HFFc6 (cell line): ENCODE results near the gene ALDH16A1. TPM values are rescaled to one million over a fixed set of nuclear protein-coding genes. Genes with fewer than 3 reads are reported as not detected.

Experiments
- DNase-seq: peaks from one replicate; pipeline ENCODE4 v3.0.0-alpha.2; 2018
- H3K27ac Mint-ChIP-seq: 2 replicates; pipeline ENCODE4 v1.8.0; 2020; ENCODE audit warnings: mild to moderate bottlenecking, mixed read lengths
- H3K27me3 Mint-ChIP-seq: 2 replicates; pipeline ENCODE4 v1.8.0; 2021; ENCODE audit warnings: mild to moderate bottlenecking, moderate library complexity, mixed read lengths; ENCODE audit not compliant: insufficient read depth
- H3K36me3 Mint-ChIP-seq: 2 replicates; pipeline ENCODE4 v1.8.0; 2021; ENCODE audit warnings: low read depth, mixed read lengths
- H3K4me1 Mint-ChIP-seq: 2 replicates; pipeline ENCODE4 v1.8.0; 2020; ENCODE audit warnings: low read depth, mixed read lengths
- H3K4me3 Mint-ChIP-seq: 2 replicates; pipeline ENCODE4 v1.8.0; 2020; ENCODE audit warnings: mild to moderate bottlenecking, moderate library complexity, mixed read lengths
- H3K9me3 Mint-ChIP-seq: 2 replicates; pipeline ENCODE4 v1.8.0; 2020; ENCODE audit warnings: mild to moderate bottlenecking, mixed read lengths
- total RNA-seq, 6 experiments: library from RNA; stranded (reverse); fragmentation: NEBNext Ultra II Directional; extraction: Animal tissue kit (Norgen Biotek cat#: 25700); gene quantifications; 2 replicates in 1 of 6; 3 replicates in 5 of 6; pipeline ENCODE4 v1.2.3, GENCODE V29; 2021
- TF ChIP-seq, protein P1 (sequence below): fragments of 200-600 bp; sonication (generic); IDR thresholded peaks from 2 replicates; pipeline ENCODE4 v1.5.0; 2021; ENCODE audit warnings: antibody characterized with exemption, mild to moderate bottlenecking

The ALDH16A1 gene
- total RNA-seq, 6 experiments from 2014 or later: 13.9 to 23.0 (median 19.8) TPM

DNA sequence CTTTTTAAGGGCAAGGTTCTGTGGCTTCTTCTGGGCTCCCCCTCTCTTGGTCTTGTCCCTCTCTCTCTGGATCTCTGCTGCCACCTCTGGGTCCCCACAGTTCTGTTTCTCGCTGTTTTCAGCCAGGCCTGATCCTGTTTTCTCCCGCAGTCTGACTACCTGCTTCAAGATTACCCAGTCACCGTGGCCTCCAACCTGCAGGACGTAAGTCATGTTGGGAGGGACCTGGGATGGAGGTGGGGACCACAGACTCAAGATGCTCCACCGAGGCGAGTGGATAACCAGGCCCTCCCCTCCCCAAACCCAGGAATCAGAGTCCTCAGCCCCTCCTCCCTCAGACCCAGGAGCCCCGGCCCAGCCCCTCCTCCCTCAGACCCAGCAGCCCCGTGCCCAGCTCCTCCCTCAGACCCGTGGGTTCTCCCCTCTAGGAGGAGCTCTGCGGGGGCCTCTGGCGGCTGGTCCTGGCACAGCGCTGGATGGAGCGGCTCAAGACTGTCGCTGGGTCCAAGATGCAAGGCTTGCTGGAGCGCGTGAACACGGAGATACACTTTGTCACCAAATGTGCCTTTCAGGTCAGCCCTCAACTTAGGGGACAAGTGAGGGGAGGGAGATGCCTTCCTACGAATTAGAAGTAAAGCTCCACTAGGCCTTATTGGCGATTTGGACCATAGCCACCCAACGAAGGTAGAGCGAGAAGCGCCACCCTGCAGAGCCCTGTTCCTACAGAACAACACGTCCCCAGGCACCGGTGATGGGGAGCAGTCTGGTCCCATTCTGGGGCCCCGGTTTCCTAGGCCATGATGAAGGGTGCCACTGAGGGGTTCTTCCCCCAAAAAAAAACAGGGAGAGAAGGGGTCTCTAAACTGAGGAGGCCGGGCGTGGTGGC is 23.2 kb downstream of the ALDH16A1 start:
- no peak for DNase-seq
- TF ChIP-seq, protein P1, sequence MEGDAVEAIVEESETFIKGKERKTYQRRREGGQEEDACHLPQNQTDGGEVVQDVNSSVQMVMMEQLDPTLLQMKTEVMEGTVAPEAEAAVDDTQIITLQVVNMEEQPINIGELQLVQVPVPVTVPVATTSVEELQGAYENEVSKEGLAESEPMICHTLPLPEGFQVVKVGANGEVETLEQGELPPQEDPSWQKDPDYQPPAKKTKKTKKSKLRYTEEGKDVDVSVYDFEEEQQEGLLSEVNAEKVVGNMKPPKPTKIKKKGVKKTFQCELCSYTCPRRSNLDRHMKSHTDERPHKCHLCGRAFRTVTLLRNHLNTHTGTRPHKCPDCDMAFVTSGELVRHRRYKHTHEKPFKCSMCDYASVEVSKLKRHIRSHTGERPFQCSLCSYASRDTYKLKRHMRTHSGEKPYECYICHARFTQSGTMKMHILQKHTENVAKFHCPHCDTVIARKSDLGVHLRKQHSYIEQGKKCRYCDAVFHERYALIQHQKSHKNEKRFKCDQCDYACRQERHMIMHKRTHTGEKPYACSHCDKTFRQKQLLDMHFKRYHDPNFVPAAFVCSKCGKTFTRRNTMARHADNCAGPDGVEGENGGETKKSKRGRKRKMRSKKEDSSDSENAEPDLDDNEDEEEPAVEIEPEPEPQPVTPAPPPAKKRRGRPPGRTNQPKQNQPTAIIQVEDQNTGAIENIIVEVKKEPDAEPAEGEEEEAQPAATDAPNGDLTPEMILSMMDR: peak; percentile 54
- H3K27ac Mint-ChIP-seq: no peak overlapping the region
- 0 out of 2 replicates have a peak overlapping the region, but pooled peaks have one; percentile 15 for H3K4me3 Mint-ChIP-seq
- no peaks in the 10 kb centered on the region; the same call in 1 of the 2 replicates for H3K27me3 Mint-ChIP-seq
- H3K36me3 Mint-ChIP-seq: no peaks in the 10 kb centered on the region
- peaks cover 29% of the 10 kb centered on the region for H3K4me1 Mint-ChIP-seq
- H3K9me3 Mint-ChIP-seq: no peaks in the 10 kb centered on the region

DNA sequence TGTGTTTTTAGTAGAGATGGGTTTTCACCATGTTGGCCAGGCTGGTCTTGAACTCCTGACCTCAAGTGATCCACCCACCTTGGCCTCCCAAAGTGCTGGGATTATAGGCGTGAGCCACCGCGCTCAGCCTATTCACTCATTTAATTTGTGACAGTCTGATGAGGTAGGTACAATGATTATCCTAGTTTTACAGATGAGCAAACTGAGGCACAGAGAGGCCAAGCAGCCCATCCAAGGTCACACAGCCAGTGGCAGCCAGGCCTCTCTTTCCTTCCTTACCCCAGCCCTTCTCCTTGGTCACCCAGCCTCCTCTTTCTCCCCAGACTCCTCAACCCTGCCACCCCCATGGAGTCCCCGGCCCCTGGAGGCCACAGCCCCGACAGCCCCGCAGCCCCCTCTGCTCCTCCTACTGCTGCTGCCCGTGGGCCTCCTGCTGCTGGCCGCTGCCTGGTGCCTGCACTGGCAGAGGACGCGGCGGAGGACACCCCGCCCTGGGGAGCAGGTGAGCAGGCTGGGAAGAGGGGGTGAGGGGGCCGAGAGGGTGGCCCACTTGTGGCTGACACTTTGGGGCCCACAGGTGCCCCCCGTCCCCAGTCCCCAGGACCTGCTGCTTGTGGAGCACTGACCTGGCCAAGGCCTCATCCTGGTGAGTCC is 27.1 kb downstream of the ALDH16A1 start:
- no peak overlapping the region for H3K27ac Mint-ChIP-seq
- TF ChIP-seq, protein P1: no peak
- no peak for DNase-seq
- no peaks in the 10 kb centered on the region for H3K9me3 Mint-ChIP-seq
- H3K4me1 Mint-ChIP-seq: peaks cover 14% of the 10 kb centered on the region
- no peaks in the 10 kb centered on the region for H3K36me3 Mint-ChIP-seq
- no peaks in the 10 kb centered on the region; the same call in 1 of the 2 replicates for H3K27me3 Mint-ChIP-seq
- H3K4me3 Mint-ChIP-seq: no peak overlapping the region

DNA sequence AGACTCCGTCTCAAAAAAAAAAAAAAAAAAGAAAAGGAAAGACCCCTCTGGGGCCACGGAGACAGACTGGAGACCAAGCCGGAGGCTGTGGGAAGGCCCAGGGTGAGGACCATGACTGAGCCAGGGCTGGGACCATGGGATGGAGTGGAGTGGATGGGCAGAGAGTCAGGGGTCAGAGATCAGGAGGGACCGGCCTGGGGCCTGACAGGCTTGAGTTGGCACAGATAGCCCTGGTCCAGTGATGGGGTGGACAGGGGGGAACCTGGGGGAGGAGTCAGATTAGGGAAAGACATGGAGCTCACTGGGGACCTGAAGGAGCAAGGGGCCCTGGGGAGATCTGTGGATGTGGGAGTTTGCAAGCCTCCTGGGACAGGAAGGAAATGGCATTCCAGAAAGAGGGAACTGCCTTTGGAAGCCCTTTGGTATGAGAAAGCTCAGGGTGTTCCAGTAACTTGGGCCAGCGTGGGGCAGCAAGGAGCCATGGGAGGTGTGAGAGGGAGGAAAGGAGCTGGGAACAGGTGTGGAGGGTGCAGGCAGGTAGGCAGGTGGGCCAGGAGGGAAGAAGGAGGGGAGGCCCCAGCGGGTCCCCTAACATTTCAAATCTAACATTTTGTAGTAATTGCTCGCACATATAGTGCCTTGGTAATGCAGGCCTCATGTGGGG is 28.1 kb downstream of the ALDH16A1 start:
- Mint-ChIP-seq H3K9me3 (no peaks in the 10 kb centered on the region), H3K27me3 (no peaks in the 10 kb centered on the region; the same call in 1 of the 2 replicates), H3K36me3 (no peaks in the 10 kb centered on the region; the same call in 1 of the 2 replicates), H3K4me3 (no peak overlapping the region), H3K4me1 (peaks cover 3% of the 10 kb centered on the region), H3K27ac (no peak overlapping the region)
- TF ChIP-seq, protein P1: no peak
- no peak for DNase-seq

DNA sequence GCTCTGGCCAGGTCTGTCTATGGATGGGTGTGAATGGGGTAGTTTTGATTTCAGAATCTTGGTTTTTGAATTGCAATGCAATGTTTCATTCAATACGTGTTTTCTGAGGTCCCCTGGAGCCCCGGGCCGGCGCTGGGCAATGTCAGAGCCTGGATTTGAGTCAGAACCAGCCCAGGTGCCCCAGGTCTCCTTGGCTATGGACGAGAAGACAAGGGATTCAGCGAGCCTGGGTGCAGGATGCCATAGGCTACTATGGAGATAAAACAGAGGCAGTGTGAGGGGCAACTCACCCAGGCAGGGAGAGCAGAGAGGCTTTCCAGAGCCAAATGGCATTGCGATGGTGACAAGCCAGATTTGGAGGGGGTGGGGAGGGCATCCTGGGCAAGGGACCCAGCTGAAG is 33.2 kb downstream of the ALDH16A1 start:
- Mint-ChIP-seq H3K4me1 (peaks cover 10% of the 10 kb centered on the region; the same call in 1 of the 2 replicates), H3K9me3 (peaks cover 18% of the 10 kb centered on the region), H3K27ac (peak overlapping the region; percentile 11; the same call in 1 of the 2 replicates), H3K36me3 (peaks cover 30% of the 10 kb centered on the region), H3K4me3 (no peak overlapping the region), H3K27me3 (peaks cover 22% of the 10 kb centered on the region)
- no peak for DNase-seq
- TF ChIP-seq, protein P1: no peak

DNA sequence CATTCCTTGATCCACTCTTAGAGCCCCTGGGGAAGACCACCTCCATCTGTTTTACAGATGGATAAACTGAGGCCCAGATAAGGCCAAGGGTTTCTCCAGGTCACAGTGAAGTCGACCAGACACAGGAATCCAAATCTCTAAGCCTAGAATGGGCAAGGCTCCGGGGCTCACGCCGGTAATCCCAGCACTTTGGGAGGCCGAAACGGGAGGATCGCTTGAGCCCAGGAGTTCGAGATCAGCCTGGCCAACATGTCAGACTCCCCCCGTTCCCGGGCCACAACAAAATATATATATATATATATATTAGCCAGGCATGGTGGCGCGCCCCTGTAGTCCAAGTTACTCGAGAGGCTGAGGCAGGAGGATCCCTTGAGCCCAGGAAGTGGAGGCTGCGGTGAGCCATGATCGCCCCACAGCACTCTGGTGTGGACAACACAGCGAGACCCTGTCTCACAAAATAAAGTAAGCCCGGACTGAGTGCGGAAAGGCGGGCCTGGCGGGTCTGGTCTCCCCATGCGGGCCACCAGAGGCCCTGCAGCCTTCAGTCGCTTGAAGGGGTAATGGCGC is 33.8 kb downstream of the ALDH16A1 start:
- Mint-ChIP-seq H3K27ac (peak overlapping the region; percentile 40; the same call in 1 of the 2 replicates), H3K9me3 (peaks cover 18% of the 10 kb centered on the region), H3K4me1 (peaks cover 10% of the 10 kb centered on the region; the same call in 1 of the 2 replicates), H3K4me3 (no peak overlapping the region), H3K27me3 (peaks cover 22% of the 10 kb centered on the region), H3K36me3 (peaks cover 33% of the 10 kb centered on the region)
- TF ChIP-seq, protein P1: no peak; the same call in 1 of the 2 replicates
- no peak for DNase-seq
